Measurements from ENCODE around the gene RASAL2.

RASAL2 gene

GRCh38 chr1:178516110-178516509, 422.2 kb downstream of the RASAL2 start:
- no peak for DNase-seq (ENCODE audit: low read depth)

GRCh38 chr1:178518894-178519293, 425.0 kb downstream of the RASAL2 start:
- no peak for DNase-seq (ENCODE audit: low read depth)

- no peak for DNase-seq (ENCODE audit: low read depth)
Observed at GRCh38 chr1:178520803-178521202, 426.9 kb downstream of the RASAL2 start.

- DNase-seq (ENCODE audit: low read depth), result no peak
Observed at GRCh38 chr1:178521241-178521640, 427.3 kb downstream of the RASAL2 start.

GRCh38 chr1:178527117-178527516, 433.2 kb downstream of the RASAL2 start:
- no peak for DNase-seq (ENCODE audit: low read depth)

GRCh38 chr1:178528228-178528952, 434.5 kb downstream of the RASAL2 start:
- DNase-seq (ENCODE audit: low read depth), result no peak

- no peak for DNase-seq (ENCODE audit: low read depth)
Observed at GRCh38 chr1:178528953-178529335, 435.0 kb downstream of the RASAL2 start.

- no peak for DNase-seq (ENCODE audit: low read depth)
Observed at GRCh38 chr1:178529364-178530036, 435.6 kb downstream of the RASAL2 start.

- no peak for DNase-seq (ENCODE audit: low read depth)
Observed at GRCh38 chr1:178530037-178530402, 436.1 kb downstream of the RASAL2 start.

- DNase-seq (ENCODE audit: low read depth), result no peak
Observed at GRCh38 chr1:178530502-178530901, 436.6 kb downstream of the RASAL2 start.

- no peak for DNase-seq (ENCODE audit: low read depth)
Observed at GRCh38 chr1:178531887-178532286, 438.0 kb downstream of the RASAL2 start.

GRCh38 chr1:178532392-178532791, 438.5 kb downstream of the RASAL2 start:
- DNase-seq (ENCODE audit: low read depth), result no peak

- DNase-seq (ENCODE audit: low read depth), result no peak
Observed at GRCh38 chr1:178533121-178533946, 439.4 kb downstream of the RASAL2 start.
